ENCODE measurements around the gene ZCCHC2. TPM values are rescaled to one million over a fixed set of nuclear protein-coding genes. Genes with fewer than 3 reads are reported as not detected.

Gene ZCCHC2
- total RNA-seq, 1 experiment from 2014 or later = 12.4 TPM

DNA sequence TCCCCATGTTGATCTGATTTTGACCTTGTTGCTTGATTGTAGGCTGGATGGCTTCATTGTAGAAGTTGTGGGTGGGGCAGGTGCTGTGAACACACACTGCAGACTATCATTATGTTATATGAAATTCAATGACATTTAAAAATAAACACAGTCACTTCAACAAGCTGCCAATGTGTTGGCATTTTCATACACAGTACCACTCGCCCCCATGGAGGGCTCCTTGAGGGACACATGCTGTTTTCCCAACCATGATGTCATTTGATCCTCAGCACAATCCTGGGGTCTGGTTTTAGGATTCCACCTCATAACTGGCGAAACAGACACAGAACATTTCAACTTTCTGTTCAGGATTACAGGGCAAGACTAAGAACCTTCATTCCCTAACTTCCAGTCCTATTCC is 86.9 kb downstream of the ZCCHC2 start:
- Histone ChIP-seq H3K9ac (ENCODE audit: extremely low read depth, insufficient read length, low read length) (no peak overlapping the region), H3K4me2 (ENCODE audit: insufficient read depth, insufficient read length, low read length) (no peak overlapping the region), H3K79me1 (ENCODE audit: insufficient read depth, low read depth, low read length, poor library complexity, severe bottlenecking) (no peaks in the 10 kb centered on the region), H2BK120ac (ENCODE audit: low read depth, low read length, poor library complexity, severe bottlenecking) (no peak overlapping the region), H4K5ac (ENCODE audit: insufficient read length, low read depth, low read length) (no peak overlapping the region), H3K27ac (ENCODE audit: insufficient read length, low read depth, low read length) (no peak overlapping the region), H3K18ac (ENCODE audit: insufficient read length, low read depth, low read length) (no peak overlapping the region), H3K56ac (ENCODE audit: insufficient read length, low read depth, low read length) (no peak overlapping the region), H3K9me3 (ENCODE audit: control insufficient read depth, low read depth, low read length) (no peaks in the 10 kb centered on the region), H3K79me2 (ENCODE audit: insufficient read depth, low read length) (no peaks in the 10 kb centered on the region), H3K23ac (ENCODE audit: insufficient read length, low read depth, low read length) (no peak overlapping the region), H2BK20ac (ENCODE audit: low read depth, low read length, poor library complexity, severe bottlenecking) (no peak overlapping the region), H3K4ac (ENCODE audit: low read depth, low read length) (no peak overlapping the region), H3K14ac (ENCODE audit: insufficient read depth, low read length) (no peak overlapping the region), H2AK5ac (ENCODE audit: insufficient read length, low read length) (no peak overlapping the region), H2AFZ (ENCODE audit: low read length) (no peak overlapping the region), H3K27me3 (ENCODE audit: insufficient read depth, low read length) (no peaks in the 10 kb centered on the region), H2BK12ac (ENCODE audit: insufficient read length, low read depth, low read length) (no peak overlapping the region), H4K91ac (ENCODE audit: insufficient read length, low read depth, low read length) (no peak overlapping the region), H3K23me2 (ENCODE audit: insufficient read length, low read depth, low read length, poor library complexity, severe bottlenecking) (no peaks in the 10 kb centered on the region), H2BK5ac (ENCODE audit: insufficient read length, low read length) (no peak overlapping the region), H4K8ac (replicated peaks; ENCODE audit: insufficient read length, low read depth, low read length) (no peak overlapping the region), H2BK15ac (ENCODE audit: low read depth, low read length) (no peak overlapping the region), H4K20me1 (ENCODE audit: control insufficient read depth, insufficient read depth, insufficient read length) (no peaks in the 10 kb centered on the region), H3K4me1 (ENCODE audit: insufficient read depth, low read length) (peaks cover 4% of the 10 kb centered on the region; the same call in 1 of the 2 replicates), H3T11ph (ENCODE audit: low read length) (no peak overlapping the region)
- no peak for DNase-seq
- Mint-ChIP-seq H3K9me3 (no peaks in the 10 kb centered on the region), H3K4me1 (peaks cover 27 to 32% of the 10 kb centered on the region in 2 experiments), H3K4me3 (no peak overlapping the region), H3K27ac (no peak overlapping the region), H3K27me3 (ENCODE audit: low read depth) (peaks cover 2% of the 10 kb centered on the region), H3K36me3 (ENCODE audit: insufficient read depth in 1 of 3, low read depth in 3 of 3) (no peaks in the 10 kb centered on the region)
- no CpG with 5 or more reads among the region's 2 CpGs for WGBS (ENCODE audit: extremely low coverage, insufficient read length, low lambda C conversion rate)
- TF ChIP-seq, protein P1, sequence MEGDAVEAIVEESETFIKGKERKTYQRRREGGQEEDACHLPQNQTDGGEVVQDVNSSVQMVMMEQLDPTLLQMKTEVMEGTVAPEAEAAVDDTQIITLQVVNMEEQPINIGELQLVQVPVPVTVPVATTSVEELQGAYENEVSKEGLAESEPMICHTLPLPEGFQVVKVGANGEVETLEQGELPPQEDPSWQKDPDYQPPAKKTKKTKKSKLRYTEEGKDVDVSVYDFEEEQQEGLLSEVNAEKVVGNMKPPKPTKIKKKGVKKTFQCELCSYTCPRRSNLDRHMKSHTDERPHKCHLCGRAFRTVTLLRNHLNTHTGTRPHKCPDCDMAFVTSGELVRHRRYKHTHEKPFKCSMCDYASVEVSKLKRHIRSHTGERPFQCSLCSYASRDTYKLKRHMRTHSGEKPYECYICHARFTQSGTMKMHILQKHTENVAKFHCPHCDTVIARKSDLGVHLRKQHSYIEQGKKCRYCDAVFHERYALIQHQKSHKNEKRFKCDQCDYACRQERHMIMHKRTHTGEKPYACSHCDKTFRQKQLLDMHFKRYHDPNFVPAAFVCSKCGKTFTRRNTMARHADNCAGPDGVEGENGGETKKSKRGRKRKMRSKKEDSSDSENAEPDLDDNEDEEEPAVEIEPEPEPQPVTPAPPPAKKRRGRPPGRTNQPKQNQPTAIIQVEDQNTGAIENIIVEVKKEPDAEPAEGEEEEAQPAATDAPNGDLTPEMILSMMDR (conservative IDR thresholded peaks at IDR 0.05) = no peak

Data from H9 (cell line).